Measurements from ENCODE around the gene TRMT112.
"Not testable (repeated sequence)": the region's sequence is repeated elsewhere in the genome, so short reads cannot be mapped to it uniquely, and the experiment has no call there.

TRMT112 gene

DNA sequence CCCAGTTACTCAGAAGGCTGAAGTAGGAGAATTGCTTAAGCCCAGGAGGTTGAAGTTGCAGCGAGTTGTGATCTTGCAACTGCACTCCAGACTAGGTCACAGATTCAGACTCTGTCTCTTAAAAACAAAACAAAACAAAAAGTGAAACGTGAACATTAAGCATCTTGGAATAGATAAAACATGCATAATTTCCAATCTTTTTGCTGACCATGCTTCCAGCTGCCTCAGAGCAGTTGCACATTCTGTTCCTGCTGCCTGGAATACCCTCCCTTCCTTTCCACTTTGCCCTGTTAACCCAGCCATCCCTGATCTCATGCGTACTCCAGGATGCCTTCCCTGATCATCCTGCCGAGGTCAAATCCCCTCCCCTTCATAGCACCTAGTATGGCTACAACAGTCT lies 21.9 kb upstream of the TRMT112 start:
- TF ChIP-seq POLR2A (IDR thresholded peaks at IDR 0.05; ENCODE audit: low read depth, low read length): no peak
- no peak for TF ChIP-seq TAF1 (IDR thresholded peaks at IDR 0.05; ENCODE audit: borderline replicate concordance, low read depth, low read length)
- TF ChIP-seq POLR2AphosphoS5 (IDR thresholded peaks at IDR 0.05; ENCODE audit: low read depth, low read length): no peak
- no peak for DNase-seq (ENCODE audit: insufficient read length)
- peak; percentile 67 for FAIRE-seq

DNA sequence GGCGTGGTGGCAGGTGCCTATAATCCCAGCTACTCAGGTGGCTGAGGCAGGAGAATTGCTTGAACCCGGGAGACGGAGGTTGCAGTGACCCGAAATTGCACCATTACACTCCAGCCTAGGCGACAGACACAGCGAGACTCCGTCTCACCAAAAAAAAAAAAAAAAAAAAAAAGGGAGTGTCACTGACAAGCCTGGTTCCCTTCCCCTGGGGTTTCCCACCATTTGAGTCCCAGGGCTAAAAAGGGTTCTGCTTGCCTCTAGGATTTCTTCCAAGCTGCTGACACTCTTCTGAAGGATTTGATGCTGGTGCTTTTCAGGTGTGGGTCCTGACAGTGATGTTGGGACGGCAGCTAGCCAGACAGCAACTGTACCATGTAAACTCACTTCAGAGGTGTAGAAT lies 21.4 kb upstream of the TRMT112 start:
- FAIRE-seq (peak; percentile 65), DNase-seq (ENCODE audit: insufficient read length) (no peak)
- TF ChIP-seq POLR2AphosphoS5 (IDR thresholded peaks at IDR 0.05; ENCODE audit: low read depth, low read length): no peak

DNA sequence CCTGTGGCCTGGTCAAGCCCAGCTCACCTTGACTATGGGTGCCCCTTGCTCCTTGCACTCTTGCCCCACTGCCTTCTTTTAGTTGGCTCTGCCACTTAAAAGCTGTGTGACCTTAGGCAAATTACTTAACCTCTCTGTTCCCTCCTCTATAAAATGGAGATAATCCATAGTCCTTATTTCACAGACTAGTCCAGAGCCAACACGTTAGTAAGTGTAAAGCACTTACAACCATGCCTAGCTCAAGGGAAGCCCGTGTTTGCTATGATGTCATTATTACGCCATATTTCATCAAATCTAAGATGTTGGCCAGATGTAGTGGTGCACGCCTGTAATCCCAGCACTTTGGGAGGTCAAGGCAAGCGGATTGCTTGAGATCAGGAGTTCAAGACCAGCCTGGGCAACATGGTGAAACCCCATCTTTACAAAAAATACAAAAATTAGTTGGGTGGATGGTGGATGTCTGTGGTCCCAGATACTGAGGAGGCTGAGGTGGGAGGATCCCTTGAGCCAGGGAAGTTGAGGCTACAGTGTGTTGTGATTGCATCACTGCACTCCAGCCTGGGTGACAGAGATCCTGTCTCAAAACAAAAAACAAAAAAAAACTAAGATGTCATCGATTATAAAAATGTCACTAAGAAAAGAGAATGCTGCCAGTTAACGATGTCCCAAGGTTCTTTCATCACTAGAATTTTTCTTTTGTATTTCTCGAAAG lies 20.3 kb upstream of the TRMT112 start:
- TF ChIP-seq POLR2A (IDR thresholded peaks at IDR 0.05; ENCODE audit: low read depth, low read length): no peak
- no peak for TF ChIP-seq POLR2AphosphoS5 (IDR thresholded peaks at IDR 0.05; ENCODE audit: low read depth, low read length)
- no peak for TF ChIP-seq TAF1 (IDR thresholded peaks at IDR 0.05; ENCODE audit: borderline replicate concordance, low read depth, low read length)
- DNase-seq (ENCODE audit: insufficient read length) (no peak), FAIRE-seq (no peak)

DNA sequence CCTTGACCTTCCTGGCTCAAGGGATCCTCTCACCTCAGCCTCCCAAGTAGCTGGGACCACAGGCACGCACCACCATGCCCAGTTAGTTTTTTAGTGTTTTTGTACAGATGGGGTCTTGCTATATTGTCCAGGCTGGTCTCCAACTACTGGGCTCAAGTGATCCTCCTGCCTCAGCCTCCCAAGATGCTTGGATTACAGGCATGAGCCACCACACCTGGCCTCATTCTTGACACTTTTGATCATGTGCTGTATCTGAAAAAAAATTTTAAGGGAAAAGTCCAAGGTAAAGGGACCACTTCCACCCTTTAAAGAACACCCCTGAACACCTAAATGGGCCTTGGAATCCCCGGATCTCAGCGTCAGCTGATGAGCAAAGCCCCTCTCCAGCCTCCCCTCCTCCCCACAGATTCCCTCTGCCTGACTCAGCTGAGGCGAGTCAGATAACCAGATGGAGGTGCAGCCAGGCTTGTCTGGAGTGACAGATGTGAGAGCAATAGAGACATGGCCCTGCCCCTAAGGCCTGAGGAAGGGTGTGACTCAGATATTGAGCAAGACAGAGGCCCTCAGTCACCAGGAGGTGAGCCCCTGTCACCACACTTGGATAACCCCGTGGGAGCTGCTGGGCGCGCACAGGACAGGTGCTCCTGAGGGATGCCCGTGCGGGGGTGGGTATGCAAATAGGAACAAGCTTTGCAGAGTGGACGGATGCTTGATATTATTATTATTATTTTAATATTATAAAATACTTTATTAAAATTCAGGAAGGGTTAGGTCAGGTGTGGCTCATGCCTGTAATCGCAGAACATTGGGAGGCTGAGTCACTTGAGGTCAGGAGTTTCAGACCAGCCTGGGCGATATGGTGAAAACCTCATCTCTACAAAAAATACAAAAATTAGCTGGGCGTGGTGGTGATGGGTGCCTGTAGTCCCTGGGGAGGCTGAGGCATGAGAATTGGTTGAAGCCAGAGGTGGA lies 17.7 kb upstream of the TRMT112 start:
- peak; percentile 91 for FAIRE-seq
- peak; percentile 83 for DNase-seq (ENCODE audit: insufficient read length)
- no peak for TF ChIP-seq TAF1 (IDR thresholded peaks at IDR 0.05; ENCODE audit: borderline replicate concordance, low read depth, low read length)
- peak; percentile 37; the same call in 1 of the 2 replicates for TF ChIP-seq POLR2AphosphoS5 (IDR thresholded peaks at IDR 0.05; ENCODE audit: low read depth, low read length)

DNA sequence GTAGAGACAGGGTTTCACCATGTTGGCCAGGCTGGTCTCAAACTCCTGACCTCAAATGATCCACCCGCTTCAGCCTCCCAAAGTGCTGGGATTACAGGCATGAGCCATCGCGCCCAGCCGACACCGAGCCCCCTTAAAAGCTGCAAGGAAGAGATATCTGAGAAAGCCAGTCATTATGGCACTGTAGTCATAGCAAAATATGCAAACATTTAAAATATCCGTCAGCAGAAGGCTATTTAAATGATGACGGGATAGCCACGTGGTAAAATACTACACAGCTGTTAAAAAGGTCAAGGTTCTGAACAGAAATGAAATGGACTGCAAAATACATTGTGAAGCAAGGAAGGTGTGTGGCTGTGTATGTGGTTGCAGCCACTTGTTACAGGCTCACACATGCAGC lies 16.2 kb upstream of the TRMT112 start:
- DNase-seq (ENCODE audit: insufficient read length): no peak
- no peak for FAIRE-seq
- no peak for TF ChIP-seq TAF1 (IDR thresholded peaks at IDR 0.05; ENCODE audit: borderline replicate concordance, low read depth, low read length)
- TF ChIP-seq POLR2A (IDR thresholded peaks at IDR 0.05; ENCODE audit: low read depth, low read length): no peak
- no peak for TF ChIP-seq POLR2AphosphoS5 (IDR thresholded peaks at IDR 0.05; ENCODE audit: low read depth, low read length)

DNA sequence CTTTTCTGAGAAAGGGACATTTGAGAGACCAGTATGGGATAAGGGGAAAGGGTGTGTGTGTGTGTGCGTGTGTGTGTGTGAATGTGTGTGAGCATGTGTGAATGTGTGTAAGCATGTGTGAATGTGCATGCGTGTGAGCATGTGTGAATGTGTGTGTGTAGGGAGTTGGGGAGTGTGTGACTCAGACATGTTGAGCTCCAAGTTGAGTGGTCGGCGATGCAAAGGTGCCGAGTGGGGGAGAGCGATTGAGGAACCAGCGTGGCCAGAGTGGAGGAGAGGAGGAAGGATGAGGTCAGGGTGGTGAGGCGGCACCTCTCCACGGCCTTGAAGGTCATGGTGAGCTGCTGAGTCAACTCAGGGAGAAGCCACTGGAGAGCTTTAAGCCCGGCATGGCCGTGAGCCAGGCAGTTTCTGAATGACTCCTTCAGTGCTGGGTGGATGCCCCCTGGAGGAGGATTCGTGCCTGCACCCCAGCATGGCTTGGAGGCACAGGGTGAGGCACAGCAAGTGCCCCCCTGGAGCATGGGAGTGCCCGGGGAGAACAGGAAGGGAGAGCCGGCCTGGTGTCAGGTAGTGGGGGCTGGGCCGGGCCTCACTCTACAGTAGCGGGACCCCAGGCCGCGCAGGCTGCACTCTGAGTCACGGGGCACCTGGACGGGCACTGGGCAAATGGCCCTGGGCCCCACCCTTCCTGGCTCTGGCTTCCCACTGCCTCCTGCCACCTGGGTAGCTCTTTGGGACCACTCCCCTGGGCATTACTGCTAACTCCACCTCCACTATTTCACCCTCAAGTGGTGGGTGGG lies 14.4 kb upstream of the TRMT112 start:
- DNase-seq (ENCODE audit: insufficient read length): peak; percentile 89
- TF ChIP-seq POLR2A (IDR thresholded peaks at IDR 0.05; ENCODE audit: low read depth, low read length): peak; percentile 43
- peak; percentile 35; the same call in 1 of the 2 replicates for TF ChIP-seq POLR2AphosphoS5 (IDR thresholded peaks at IDR 0.05; ENCODE audit: low read depth, low read length)
- no peak; the same call in 1 of the 2 replicates for TF ChIP-seq TAF1 (IDR thresholded peaks at IDR 0.05; ENCODE audit: borderline replicate concordance, low read depth, low read length)
- peak; percentile 95 for FAIRE-seq

DNA sequence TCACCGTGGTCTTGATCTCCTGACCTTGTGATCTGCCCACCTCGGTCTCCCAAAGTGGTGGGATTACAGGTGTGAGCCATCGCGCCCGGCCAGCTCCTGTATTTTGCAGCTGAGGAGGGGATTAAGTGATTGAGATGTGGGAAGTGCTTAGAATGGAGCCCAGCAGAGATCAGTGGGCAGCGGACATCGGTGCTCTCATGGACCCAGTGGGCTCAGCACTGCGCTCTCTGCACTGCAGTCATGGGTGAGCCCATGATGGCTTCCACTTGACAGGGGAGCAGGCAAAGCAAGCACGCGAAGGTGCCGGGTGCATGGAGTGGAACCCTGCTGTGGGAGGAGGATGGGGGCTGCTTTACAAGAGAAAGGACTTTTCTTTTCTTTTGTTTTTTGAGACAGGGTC lies 13.5 kb upstream of the TRMT112 start:
- TF ChIP-seq POLR2A (IDR thresholded peaks at IDR 0.05; ENCODE audit: low read depth, low read length) (no peak), TAF1 (IDR thresholded peaks at IDR 0.05; ENCODE audit: borderline replicate concordance, low read depth, low read length) (no peak), POLR2AphosphoS5 (IDR thresholded peaks at IDR 0.05; ENCODE audit: low read depth, low read length) (no peak)
- no peak for FAIRE-seq
- no peak for DNase-seq (ENCODE audit: insufficient read length)

DNA sequence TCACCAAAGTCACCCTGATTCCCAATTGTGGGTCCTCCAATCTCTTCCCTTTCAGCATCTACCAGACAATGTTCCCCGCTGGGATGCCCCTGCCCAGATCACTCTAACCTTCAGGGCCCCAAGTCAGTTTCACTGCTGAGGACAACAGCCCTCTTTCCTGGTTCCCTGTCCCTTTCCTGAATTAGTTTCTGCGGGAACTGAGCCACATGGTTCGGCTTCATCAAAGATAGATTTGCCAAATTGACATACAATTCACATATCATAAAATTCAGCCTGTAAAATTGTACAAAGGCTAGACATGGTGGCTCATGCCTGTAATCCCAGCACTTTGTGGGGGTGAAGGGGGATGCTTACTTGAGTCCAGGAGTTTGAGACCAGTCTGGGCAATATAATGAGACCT lies 10.6 kb upstream of the TRMT112 start:
- FAIRE-seq (no peak), DNase-seq (ENCODE audit: insufficient read length) (no peak)
- TF ChIP-seq POLR2AphosphoS5 (IDR thresholded peaks at IDR 0.05; ENCODE audit: low read depth, low read length): no peak
- TF ChIP-seq TAF1 (IDR thresholded peaks at IDR 0.05; ENCODE audit: borderline replicate concordance, low read depth, low read length): no peak
- no peak for TF ChIP-seq POLR2A (IDR thresholded peaks at IDR 0.05; ENCODE audit: low read depth, low read length)

DNA sequence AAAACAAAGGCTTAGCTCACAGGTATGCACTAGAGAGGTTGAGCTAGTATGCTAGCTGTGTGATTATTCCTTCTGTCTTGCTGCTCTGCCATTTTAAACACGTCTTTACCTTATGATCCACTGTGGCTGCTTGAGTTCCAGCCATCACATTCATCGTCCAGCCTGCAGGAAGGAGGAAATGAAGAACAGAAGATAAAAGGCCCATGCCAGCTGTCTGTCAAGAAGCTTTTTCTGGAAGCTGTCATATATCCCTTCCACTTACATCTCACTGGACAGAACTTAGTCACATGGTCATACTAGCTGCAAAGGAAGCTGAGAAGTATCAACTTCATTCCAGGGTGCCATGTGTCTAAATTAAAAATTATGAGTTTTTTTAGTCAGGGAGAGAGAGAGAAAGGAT lies 10.0 kb upstream of the TRMT112 start:
- no peak for FAIRE-seq
- no peak for DNase-seq (ENCODE audit: insufficient read length)
- TF ChIP-seq POLR2AphosphoS5 (IDR thresholded peaks at IDR 0.05; ENCODE audit: low read depth, low read length): no peak
- TF ChIP-seq POLR2A (IDR thresholded peaks at IDR 0.05; ENCODE audit: low read depth, low read length): no peak
- no peak for TF ChIP-seq TAF1 (IDR thresholded peaks at IDR 0.05; ENCODE audit: borderline replicate concordance, low read depth, low read length)

DNA sequence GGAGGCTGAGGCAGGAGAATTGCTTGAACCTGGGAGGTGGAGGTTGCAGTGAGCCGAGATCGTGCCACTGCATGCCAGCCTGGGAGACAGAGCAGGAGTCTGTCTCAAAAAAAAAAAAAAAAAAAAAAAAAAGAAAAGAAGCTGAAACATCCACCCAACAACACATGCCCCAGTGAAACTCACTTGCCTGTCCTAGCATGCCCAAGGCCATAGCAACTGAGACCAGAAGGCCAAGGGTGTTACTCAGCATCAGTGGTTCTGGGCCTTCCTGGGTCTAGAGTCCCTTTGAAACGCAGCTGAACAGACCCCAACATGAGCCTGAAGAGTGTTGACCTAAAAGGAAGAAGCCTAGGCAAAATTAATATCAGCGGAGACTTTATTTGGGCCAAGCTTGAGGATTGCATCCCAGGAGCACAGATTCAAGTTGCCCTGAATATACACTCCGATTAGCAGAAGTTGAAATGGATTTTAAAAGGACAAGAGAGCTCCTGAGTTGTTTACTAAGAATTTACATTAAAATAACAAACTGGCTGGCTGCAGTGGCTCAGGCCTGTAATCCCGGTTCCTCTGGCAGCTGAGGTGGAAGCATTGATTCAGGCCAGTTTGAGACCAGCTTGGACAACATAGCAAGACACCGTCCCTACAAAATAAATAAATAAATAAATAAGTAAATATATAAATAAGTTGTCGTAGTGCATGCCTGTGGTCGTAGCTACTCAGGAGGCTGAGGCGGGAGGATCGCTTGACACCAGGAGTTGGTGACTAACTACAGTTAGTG lies 7.5 kb upstream of the TRMT112 start:
- FAIRE-seq: peak; percentile 33
- TF ChIP-seq POLR2A (IDR thresholded peaks at IDR 0.05; ENCODE audit: low read depth, low read length): no peak
- DNase-seq (ENCODE audit: insufficient read length): no peak

DNA sequence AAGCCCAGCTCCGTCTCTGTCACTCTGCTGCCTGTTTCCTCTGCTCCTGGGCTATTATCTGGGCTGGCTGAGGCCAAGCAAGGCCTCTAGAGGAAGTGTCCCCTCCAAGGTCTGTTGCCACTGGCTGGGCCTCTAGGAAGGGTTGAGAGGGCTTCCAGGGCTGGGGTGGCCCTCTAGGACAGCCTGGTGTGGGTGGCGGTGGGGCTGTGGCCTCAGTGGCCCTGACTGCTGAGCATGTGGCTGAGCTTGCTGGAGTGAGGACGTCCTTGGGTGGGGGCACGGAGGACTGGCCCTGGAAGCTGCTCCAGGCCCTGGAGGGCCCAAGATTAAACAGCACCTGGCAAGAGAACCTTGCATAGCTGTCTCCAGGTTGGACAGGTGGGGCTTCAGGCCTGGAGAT lies 6.6 kb upstream of the TRMT112 start:
- FAIRE-seq; DNase-seq (ENCODE audit: insufficient read length): not testable (repeated sequence)
